ENCODE measurements around the gene GAL3ST1. TPM values are rescaled to one million over a fixed set of nuclear protein-coding genes. Genes with fewer than 3 reads are reported as not detected.
"Not testable (repeated sequence)": the region's sequence is repeated elsewhere in the genome, so short reads cannot be mapped to it uniquely, and the experiment has no call there.

The GAL3ST1 gene
- 4.5 and 5.3 TPM in 2 replicates for polyA plus RNA-seq (2013)

- no peak within 1 kb of the TSS for H3K4ac ChIP-seq (ENCODE audit: low read depth, low read length)
- H3K79me2 ChIP-seq (ENCODE audit: control insufficient read depth, insufficient read depth, low read length, poor library complexity) = no peaks in the 10 kb centered on the region
- no peak within 1 kb of the TSS for H2AK5ac ChIP-seq (ENCODE audit: low read length)
- peak within 1 kb of the TSS; percentile 91 for H3K4me2 ChIP-seq (ENCODE audit: low read length)
- H3K23ac ChIP-seq (ENCODE audit: low read length) = no peak within 1 kb of the TSS
- peaks cover 31 to 38% of the 10 kb centered on the region in 2 experiments for H3K36me3 ChIP-seq (ENCODE audit: control insufficient read depth in 1 of 2, insufficient read depth in 2 of 2, low read length in 2 of 2)
- no peak within 1 kb of the TSS for H4K12ac ChIP-seq (ENCODE audit: low read depth, low read length)
- peaks cover 6 to 10% of the 10 kb centered on the region in 2 experiments for H3K4me1 ChIP-seq (ENCODE audit: control insufficient read depth in 1 of 2, insufficient read depth in 2 of 2, low read length in 2 of 2)
- no peak within 1 kb of the TSS for H4K8ac ChIP-seq (ENCODE audit: low read depth, low read length)
- H3K27ac ChIP-seq (ENCODE audit: low read depth, low read length) = no peak within 1 kb of the TSS
- no peak within 1 kb of the TSS for H3K18ac ChIP-seq (ENCODE audit: low read length)
- no peak within 1 kb of the TSS for H3K9ac ChIP-seq (ENCODE audit: low read length)
- H3K27me3 ChIP-seq (ENCODE audit: insufficient read depth, low read length) = no peaks in the 10 kb centered on the region
- no peak within 1 kb of the TSS for H2BK12ac ChIP-seq (ENCODE audit: low read length)
- DNase-seq = no peak
- no peak within 1 kb of the TSS for H2AFZ ChIP-seq (ENCODE audit: insufficient read depth, low read length, poor library complexity)
- no peaks in the 10 kb centered on the region for H3K79me1 ChIP-seq (ENCODE audit: low read length)
- no CpG with 5 or more reads among the region's 75 CpGs for WGBS (ENCODE audit: extremely low coverage, insufficient coverage, insufficient read length)
- no peak within 1 kb of the TSS for H4K91ac ChIP-seq (ENCODE audit: low read depth, low read length)
- no peak within 1 kb of the TSS for H2BK120ac ChIP-seq (ENCODE audit: insufficient read depth, low read length, poor library complexity)
- no peak within 1 kb of the TSS for H3K14ac ChIP-seq (ENCODE audit: low read length)
- H3K4me3 ChIP-seq (ENCODE audit: low read depth, low read length) = no peak within 1 kb of the TSS
- no peak within 1 kb of the TSS for H2BK5ac ChIP-seq (ENCODE audit: low read depth, low read length, poor library complexity)
- no peaks in the 10 kb centered on the region for H3K9me3 ChIP-seq (ENCODE audit: insufficient read depth, low read depth, low read length)
These were observed at the start of gene GAL3ST1 for GRCh38 chr22:30574095-30574981. GAL3ST1 (minus strand) TSS chr22:30574665; CDS start chr22:30557392, 17,273 bp downstream.

GRCh38 chr22:30619909-30620308 is 45.4 kb upstream of the GAL3ST1 start:
- H3K36me3 ChIP-seq (ENCODE audit: control insufficient read depth in 1 of 2, insufficient read depth in 2 of 2, low read length in 2 of 2); H4K91ac ChIP-seq (ENCODE audit: low read depth, low read length); H3K79me1 ChIP-seq (ENCODE audit: low read length); H3K9me3 ChIP-seq (ENCODE audit: insufficient read depth, low read depth, low read length); H3K14ac ChIP-seq (ENCODE audit: low read length); H3K4ac ChIP-seq (ENCODE audit: low read depth, low read length); H2AFZ ChIP-seq (ENCODE audit: insufficient read depth, low read length, poor library complexity); H3K4me2 ChIP-seq (ENCODE audit: low read length); H4K12ac ChIP-seq (ENCODE audit: low read depth, low read length); H4K8ac ChIP-seq (ENCODE audit: low read depth, low read length); H2BK120ac ChIP-seq (ENCODE audit: insufficient read depth, low read length, poor library complexity); H3K23ac ChIP-seq (ENCODE audit: low read length); H2BK5ac ChIP-seq (ENCODE audit: low read depth, low read length, poor library complexity); H3K4me3 ChIP-seq (ENCODE audit: low read depth, low read length); H3K27ac ChIP-seq (ENCODE audit: low read depth, low read length); H2AK5ac ChIP-seq (ENCODE audit: low read length); H3K18ac ChIP-seq (ENCODE audit: low read length); H3K27me3 ChIP-seq (ENCODE audit: insufficient read depth, low read length); H3K4me1 ChIP-seq (ENCODE audit: control insufficient read depth in 1 of 2, insufficient read depth in 2 of 2, low read length in 2 of 2); H3K9ac ChIP-seq (ENCODE audit: low read length); H2BK12ac ChIP-seq (ENCODE audit: low read length); H3K79me2 ChIP-seq (ENCODE audit: control insufficient read depth, insufficient read depth, low read length, poor library complexity): not testable (repeated sequence)
- WGBS (ENCODE audit: extremely low coverage, insufficient coverage, insufficient read length) = no CpG with 5 or more reads among the region's 6 CpGs
- peak in 1 of 2 donors; percentile 22 for DNase-seq

- no peak overlapping the region for H3K4me2 ChIP-seq (ENCODE audit: low read length)
- no peak overlapping the region for H3K23ac ChIP-seq (ENCODE audit: low read length)
- no peak overlapping the region for H3K9ac ChIP-seq (ENCODE audit: low read length)
- H2BK12ac ChIP-seq (ENCODE audit: low read length) = no peak overlapping the region
- H2AK5ac ChIP-seq (ENCODE audit: low read length) = no peak overlapping the region
- no peaks in the 10 kb centered on the region for H3K79me1 ChIP-seq (ENCODE audit: low read length)
- H2BK5ac ChIP-seq (ENCODE audit: low read depth, low read length, poor library complexity) = no peak overlapping the region
- H4K8ac ChIP-seq (ENCODE audit: low read depth, low read length) = no peak overlapping the region
- no peaks in the 10 kb centered on the region for H3K27me3 ChIP-seq (ENCODE audit: insufficient read depth, low read length)
- H3K4me1 ChIP-seq (ENCODE audit: control insufficient read depth in 1 of 2, insufficient read depth in 2 of 2, low read length in 2 of 2) = peaks cover 0 to 5% of the 10 kb centered on the region in 2 experiments
- no peak overlapping the region for H3K27ac ChIP-seq (ENCODE audit: low read depth, low read length)
- H3K18ac ChIP-seq (ENCODE audit: low read length) = no peak overlapping the region
- H4K12ac ChIP-seq (ENCODE audit: low read depth, low read length) = no peak overlapping the region
- H2AFZ ChIP-seq (ENCODE audit: insufficient read depth, low read length, poor library complexity) = no peak overlapping the region
- H4K91ac ChIP-seq (ENCODE audit: low read depth, low read length) = no peak overlapping the region
- no peak overlapping the region for H3K14ac ChIP-seq (ENCODE audit: low read length)
- DNase-seq = no peak
- H3K79me2 ChIP-seq (ENCODE audit: control insufficient read depth, insufficient read depth, low read length, poor library complexity) = no peaks in the 10 kb centered on the region
- H2BK120ac ChIP-seq (ENCODE audit: insufficient read depth, low read length, poor library complexity) = no peak overlapping the region
- no peaks in the 10 kb centered on the region for H3K36me3 ChIP-seq (ENCODE audit: control insufficient read depth in 1 of 2, insufficient read depth in 2 of 2, low read length in 2 of 2)
- H3K9me3 ChIP-seq (ENCODE audit: insufficient read depth, low read depth, low read length) = peaks cover 3% of the 10 kb centered on the region
- H3K4ac ChIP-seq (ENCODE audit: low read depth, low read length) = no peak overlapping the region
- no peak overlapping the region for H3K4me3 ChIP-seq (ENCODE audit: low read depth, low read length)
- WGBS (ENCODE audit: extremely low coverage, insufficient coverage, insufficient read length) = no CpG with 5 or more reads among the region's 6 CpGs
These were observed 43.4 kb upstream of the GAL3ST1 start for GRCh38 chr22:30617819-30618218.

- Histone ChIP-seq H4K91ac (ENCODE audit: low read depth, low read length) (no peak overlapping the region), H2BK12ac (ENCODE audit: low read length) (no peak overlapping the region), H4K8ac (ENCODE audit: low read depth, low read length) (no peak overlapping the region), H3K79me2 (ENCODE audit: control insufficient read depth, insufficient read depth, low read length, poor library complexity) (no peaks in the 10 kb centered on the region), H3K4ac (ENCODE audit: low read depth, low read length) (no peak overlapping the region), H2BK120ac (ENCODE audit: insufficient read depth, low read length, poor library complexity) (no peak overlapping the region), H3K4me2 (ENCODE audit: low read length) (no peak overlapping the region), H3K18ac (ENCODE audit: low read length) (no peak overlapping the region), H3K4me1 (ENCODE audit: control insufficient read depth in 1 of 2, insufficient read depth in 2 of 2, low read length in 2 of 2) (peaks cover 0 to 5% of the 10 kb centered on the region in 2 experiments), H4K12ac (ENCODE audit: low read depth, low read length) (no peak overlapping the region), H3K23ac (ENCODE audit: low read length) (no peak overlapping the region), H3K9me3 (ENCODE audit: insufficient read depth, low read depth, low read length) (peaks cover 3% of the 10 kb centered on the region), H3K14ac (ENCODE audit: low read length) (no peak overlapping the region), H3K36me3 (ENCODE audit: control insufficient read depth in 1 of 2, insufficient read depth in 2 of 2, low read length in 2 of 2) (no peaks in the 10 kb centered on the region), H3K9ac (ENCODE audit: low read length) (no peak overlapping the region), H3K27ac (ENCODE audit: low read depth, low read length) (no peak overlapping the region), H3K27me3 (ENCODE audit: insufficient read depth, low read length) (no peaks in the 10 kb centered on the region), H3K79me1 (ENCODE audit: low read length) (no peaks in the 10 kb centered on the region), H2BK5ac (ENCODE audit: low read depth, low read length, poor library complexity) (no peak overlapping the region), H3K4me3 (ENCODE audit: low read depth, low read length) (no peak overlapping the region), H2AK5ac (ENCODE audit: low read length) (no peak overlapping the region), H2AFZ (ENCODE audit: insufficient read depth, low read length, poor library complexity) (no peak overlapping the region)
- no CpG with 5 or more reads among the region's 7 CpGs for WGBS (ENCODE audit: extremely low coverage, insufficient coverage, insufficient read length)
- DNase-seq = no peak
These were observed 41.1 kb upstream of the GAL3ST1 start for GRCh38 chr22:30615543-30615954.
